Breast epithelium (tissue), 3 donors: Measurements from ENCODE around the gene GMDS.

ENCODE experiments used
- CTCF ChIP-seq, 3 donors: fragments of 450-650 bp; IDR thresholded peaks; one replicate each; pipeline ENCODE4 v1.5.1; 2016 to 2017; ENCODE audit warnings: antibody characterized with exemption in 3 of 3, mild to moderate bottlenecking in 3 of 3, moderate library complexity in 3 of 3
- POLR2AphosphoS5 ChIP-seq, 3 donors: sonication (generic); formaldehyde crosslinking; IDR thresholded peaks; one replicate each; pipeline ENCODE4 v1.6.1; 2017; ENCODE audit warnings: antibody characterized with exemption in 3 of 3

- TF ChIP-seq POLR2AphosphoS5 (IDR thresholded peaks at IDR 0.05): no peak
- no peak for TF ChIP-seq CTCF (IDR thresholded peaks at IDR 0.05)
Measured at GRCh38 chr6:1894954-1895353, 350.5 kb downstream of the GMDS start.
